ENCODE measurements around the gene CACNA2D3.

- TF ChIP-seq POLR2A (IDR thresholded peaks at IDR 0.05) (no peak), CTCF (IDR thresholded peaks at IDR 0.05) (no peak)
These were observed 234.1 kb downstream of the CACNA2D3 start for GRCh38 chr3:54356261-54357045.
